H1 (cell line): ENCODE data around the gene SHLD1. TPM values are rescaled to one million over a fixed set of nuclear protein-coding genes. Genes with fewer than 3 reads are reported as not detected.

Source experiments
- CEBPB ChIP-seq: IDR thresholded peaks from 2 replicates; pipeline ENCODE4 v1.6.1; 2012; ENCODE audit warnings: low read depth, low read length
- NANOG ChIP-seq: IDR thresholded peaks from 2 replicates; pipeline ENCODE4 v1.6.1; 2011; ENCODE audit warnings: low read length, low read depth, mild to moderate bottlenecking, inconsistent platforms; ENCODE audit not compliant: insufficient read depth, poor library complexity, severe bottlenecking
- USF2 ChIP-seq: IDR thresholded peaks from 2 replicates; pipeline ENCODE4 v1.6.1; 2011; ENCODE audit warnings: low read length, improper control_type of control experiment
- polyA plus RNA-seq, 7 experiments: library from polyadenylated mRNA; depleted of rRNA in 3 of 7; stranded (reverse) in 5 of 7; unstranded in 2 of 7; fragments of >200 nt in 5 of 7; fragments of 200-250 nt in 2 of 7; gene quantifications; 1 replicate in 5 of 7; 2 replicates in 1 of 7; 4 replicates in 1 of 7; pipeline versions ENCODE4 v1.2.1 to v1.2.3, GENCODE V29; 2011 to 2013; ENCODE audit warnings: missing spikeins in 2 of 7, mixed read lengths in 2 of 7
- total RNA-seq: library from RNA; stranded (reverse); fragmentation: NEBNext Ultra II Directional; extraction: Animal tissue kit (Norgen Biotek cat#: 25700); gene quantifications from 2 replicates; pipeline ENCODE4 v1.2.1, GENCODE V29; 2021
- TF ChIP-seq, protein P1 (sequence below): IDR thresholded peaks from 2 replicates; pipeline ENCODE4 v1.6.1; 2012; ENCODE audit warnings: inconsistent platforms

The SHLD1 gene
- total and polyA plus RNA-seq, 2 of the 8 experiments (the other 6 are each of a cell fraction or from before 2014, with no cell fraction given), result 4.2 to 6.5 TPM

- TF ChIP-seq, protein P1, sequence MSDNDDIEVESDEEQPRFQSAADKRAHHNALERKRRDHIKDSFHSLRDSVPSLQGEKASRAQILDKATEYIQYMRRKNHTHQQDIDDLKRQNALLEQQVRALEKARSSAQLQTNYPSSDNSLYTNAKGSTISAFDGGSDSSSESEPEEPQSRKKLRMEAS, result no peak
- TF ChIP-seq NANOG (no peak), CEBPB (no peak), USF2 (no peak)
Measured at GRCh38 chr20:5797165-5797564, 47.0 kb downstream of the SHLD1 start (continued).
